GM06990 (cell line): ENCODE results near the gene SYNE3.
A peak's percentile ranks its signal among the peaks of the same experiment; 100 is the strongest.

Source experiments
- DNase-seq: peaks from one replicate; pipeline ENCODE4 v3.0.0-alpha.2; 2011; ENCODE audit not compliant: insufficient read length; ENCODE audit errors: extremely low read depth
- H3K27me3 ChIP-seq: replicated peaks from 2 replicates; pipeline ENCODE4 v1.6.0; 2011; ENCODE audit warnings: low read length; ENCODE audit not compliant: control insufficient read depth, insufficient read depth
- H3K36me3 ChIP-seq: 2 replicates; pipeline ENCODE4 v1.5.1; 2011; ENCODE audit warnings: low read length; ENCODE audit not compliant: control insufficient read depth, insufficient read depth
- H3K4me3 ChIP-seq: replicated peaks from 2 replicates; pipeline ENCODE4 v1.5.1; 2011; ENCODE audit warnings: low read depth, mild to moderate bottlenecking, control low read depth, low read length
- CTCF ChIP-seq: IDR thresholded peaks from 2 replicates; pipeline ENCODE4 v1.5.1; 2011; ENCODE audit warnings: low read length, control low read depth, mild to moderate bottlenecking, inconsistent platforms; ENCODE audit not compliant: insufficient read depth, poor library complexity, severe bottlenecking

SYNE3 gene

GRCh38 chr14:95518045-95518751, 1.7 kb upstream of the SYNE3 start:
- peak; percentile 52 for DNase-seq
- Histone ChIP-seq H3K27me3 (no peaks in the 10 kb centered on the region), H3K36me3 (no peaks in the 10 kb centered on the region; the same call in 1 of the 2 replicates), H3K4me3 (peak overlapping the region; percentile 75)
- no peak for TF ChIP-seq CTCF

GRCh38 chr14:95515596-95516552, 576 bp downstream of the SYNE3 start:
- Histone ChIP-seq H3K4me3 (peak overlapping the region; percentile 75), H3K36me3 (peaks cover under 1% of the 10 kb centered on the region), H3K27me3 (no peaks in the 10 kb centered on the region)
- DNase-seq = peak; percentile 92
- peak; percentile 56 for TF ChIP-seq CTCF

DNA sequence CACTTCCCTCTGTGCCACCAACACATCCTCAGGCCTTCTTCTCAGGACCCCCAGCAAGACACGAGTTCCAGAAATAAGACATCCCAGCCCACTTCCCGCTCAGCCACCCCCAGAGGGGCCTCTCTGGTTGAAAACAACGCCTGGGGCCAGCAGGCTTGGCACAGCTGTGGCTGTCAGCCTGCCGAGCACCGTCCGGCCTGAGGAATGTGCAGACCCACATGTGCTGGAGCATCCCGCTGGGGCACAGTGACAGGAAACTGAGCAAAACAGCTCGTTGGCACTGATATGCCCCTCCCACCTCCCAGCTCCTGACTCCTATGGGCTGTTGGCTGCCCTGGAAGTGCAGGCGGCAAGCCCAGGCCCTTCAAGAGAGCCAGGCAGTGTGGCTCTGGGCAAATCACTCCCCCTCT, 1.4 kb downstream of the SYNE3 start:
- Histone ChIP-seq H3K36me3 (peaks cover 4% of the 10 kb centered on the region), H3K27me3 (no peaks in the 10 kb centered on the region), H3K4me3 (peak overlapping the region; percentile 75)
- TF ChIP-seq CTCF = no peak
- DNase-seq = no peak

DNA sequence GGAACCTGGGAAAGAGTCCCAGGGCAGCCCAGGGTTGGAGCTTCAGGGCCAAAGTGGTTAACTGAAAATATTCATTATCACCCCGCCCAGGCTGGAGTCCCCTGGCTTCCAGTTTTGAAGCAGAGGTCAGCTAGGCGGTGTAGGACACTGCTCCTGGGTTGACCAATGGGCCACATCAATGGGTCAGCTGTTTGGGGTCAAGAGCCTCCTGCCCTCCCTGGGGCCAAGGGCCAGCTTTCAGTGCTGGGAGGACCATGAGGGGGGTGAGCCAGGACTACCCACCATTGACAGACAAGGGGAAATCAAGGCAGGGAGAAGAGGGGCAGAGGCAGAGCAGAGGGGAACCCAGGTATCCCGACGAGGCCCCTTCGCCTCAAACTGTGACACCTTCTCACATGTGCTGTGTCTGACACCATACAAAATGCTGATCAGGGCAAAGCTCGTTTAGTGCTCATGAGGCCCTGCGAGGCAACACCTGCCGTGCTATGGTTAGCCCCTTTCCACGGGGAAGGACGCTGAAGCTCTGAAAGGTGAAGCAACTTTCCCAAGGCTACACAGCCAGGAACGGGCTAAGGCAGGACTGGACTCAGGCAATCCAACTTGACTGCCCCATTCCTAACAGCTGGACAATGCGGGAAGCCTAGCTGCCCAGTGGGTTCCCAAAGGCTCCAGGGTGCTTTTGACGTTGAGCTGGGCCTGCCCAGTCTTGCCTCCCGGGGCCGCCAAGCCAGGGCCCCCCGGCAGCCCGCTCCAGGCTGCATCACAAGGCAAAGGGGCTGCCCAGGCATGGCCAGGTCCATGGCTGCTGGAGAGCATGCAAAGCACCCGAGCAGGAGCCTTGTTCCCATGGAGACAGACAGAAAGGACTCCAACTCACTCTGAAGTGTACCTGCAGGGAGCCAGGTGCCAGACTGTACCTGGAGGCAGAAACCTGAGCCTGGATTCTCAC, 2.0 kb downstream of the SYNE3 start:
- Histone ChIP-seq H3K27me3 (no peaks in the 10 kb centered on the region), H3K36me3 (peaks cover 8% of the 10 kb centered on the region), H3K4me3 (peak overlapping the region; percentile 75)
- no peak for DNase-seq
- no peak for TF ChIP-seq CTCF

- Histone ChIP-seq H3K4me3 (peak overlapping the region; percentile 47), H3K27me3 (no peaks in the 10 kb centered on the region), H3K36me3 (peaks cover 11% of the 10 kb centered on the region)
- no peak for DNase-seq
- TF ChIP-seq CTCF = no peak
Measured at GRCh38 chr14:95513291-95513690, 3.2 kb downstream of the SYNE3 start.
